A549 treated with DMSO at 1 μM for 4 hours (cell line): ENCODE measurements around the gene SLC16A2. TPM values are rescaled to one million over a fixed set of nuclear protein-coding genes. Genes with fewer than 3 reads are reported as not detected.

Experiments used
- total RNA-seq: library from RNA; stranded (reverse); fragments of 200-300 nt; extraction: Qiagen RNA extraction; gene quantifications from 5 replicates; pipeline ENCODE4 v1.2.3, GENCODE V29; 2022; ENCODE audit warnings: low read depth

Gene SLC16A2
- 26.9 to 32.0 TPM (median 28.7 TPM) in 5 replicates for total RNA-seq

GRCh38 chrX:74421036-74421739 lies at the start of gene SLC16A2:
SLC16A2 (plus strand) TSS chrX:74421493; CDS start chrX:74421638, 145 bp downstream.

Other genes starting within 250 kb of the SLC16A2 start
- gene ZCCHC13, start 117.3 kb upstream of the SLC16A2 start, total RNA-seq, result not detected in 5 replicates
- 16.2 to 23.5 TPM (median 20.5 TPM) in 5 replicates for gene RLIM, start 193.1 kb downstream of the SLC16A2 start, total RNA-seq